Glutamatergic neuron (in vitro differentiated cells): ENCODE data around the gene TMEM54. TPM values are rescaled to one million over a fixed set of nuclear protein-coding genes. Genes with fewer than 3 reads are reported as not detected.
"Not testable (repeated sequence)": the region's sequence is repeated elsewhere in the genome, so short reads cannot be mapped to it uniquely, and the experiment has no call there.

Source experiments
- DNase-seq: peaks from one replicate; pipeline ENCODE4 v3.0.0; 2022
- H3K27ac Mint-ChIP-seq: one replicate; pipeline ENCODE4 v1.8.0; 2020; ENCODE audit warnings: mild to moderate bottlenecking, mixed read lengths, inconsistent platforms; ENCODE audit not compliant: unreplicated experiment
- H3K27me3 Mint-ChIP-seq: one replicate; pipeline ENCODE4 v1.8.0; 2020; ENCODE audit warnings: mild to moderate bottlenecking, moderate library complexity, mixed read lengths, inconsistent platforms; ENCODE audit not compliant: unreplicated experiment
- H3K36me3 Mint-ChIP-seq: one replicate; pipeline ENCODE4 v1.8.0; 2020; ENCODE audit warnings: mild to moderate bottlenecking, mixed read lengths, inconsistent platforms; ENCODE audit not compliant: unreplicated experiment
- H3K4me1 Mint-ChIP-seq: one replicate; pipeline ENCODE4 v1.8.0; 2020; ENCODE audit warnings: mild to moderate bottlenecking, low read depth, mixed read lengths, inconsistent platforms; ENCODE audit not compliant: unreplicated experiment
- H3K4me3 Mint-ChIP-seq: one replicate; pipeline ENCODE4 v1.8.0; 2020; ENCODE audit warnings: mild to moderate bottlenecking, mixed read lengths, inconsistent platforms; ENCODE audit not compliant: unreplicated experiment
- H3K9me3 Mint-ChIP-seq: one replicate; pipeline ENCODE4 v1.8.0; 2020; ENCODE audit warnings: mild to moderate bottlenecking, moderate library complexity, mixed read lengths, inconsistent platforms; ENCODE audit not compliant: unreplicated experiment
- CTCF ChIP-seq: fragments of 200-600 bp; sonication (generic); IDR thresholded peaks from one replicate; pipeline ENCODE4 v1.5.0; 2021; ENCODE audit not compliant: partially characterized antibody, unreplicated experiment
- total RNA-seq: library from RNA; stranded (reverse); fragmentation: NEBNext Ultra II Directional; extraction: Animal tissue kit (Norgen Biotek cat#: 25700); gene quantifications from one replicate; pipeline ENCODE4 v1.2.1, GENCODE V29; 2021; ENCODE audit not compliant: unreplicated experiment

The TMEM54 gene
- total RNA-seq, 1 donor from 2014 or later, result 9.9 TPM

DNA sequence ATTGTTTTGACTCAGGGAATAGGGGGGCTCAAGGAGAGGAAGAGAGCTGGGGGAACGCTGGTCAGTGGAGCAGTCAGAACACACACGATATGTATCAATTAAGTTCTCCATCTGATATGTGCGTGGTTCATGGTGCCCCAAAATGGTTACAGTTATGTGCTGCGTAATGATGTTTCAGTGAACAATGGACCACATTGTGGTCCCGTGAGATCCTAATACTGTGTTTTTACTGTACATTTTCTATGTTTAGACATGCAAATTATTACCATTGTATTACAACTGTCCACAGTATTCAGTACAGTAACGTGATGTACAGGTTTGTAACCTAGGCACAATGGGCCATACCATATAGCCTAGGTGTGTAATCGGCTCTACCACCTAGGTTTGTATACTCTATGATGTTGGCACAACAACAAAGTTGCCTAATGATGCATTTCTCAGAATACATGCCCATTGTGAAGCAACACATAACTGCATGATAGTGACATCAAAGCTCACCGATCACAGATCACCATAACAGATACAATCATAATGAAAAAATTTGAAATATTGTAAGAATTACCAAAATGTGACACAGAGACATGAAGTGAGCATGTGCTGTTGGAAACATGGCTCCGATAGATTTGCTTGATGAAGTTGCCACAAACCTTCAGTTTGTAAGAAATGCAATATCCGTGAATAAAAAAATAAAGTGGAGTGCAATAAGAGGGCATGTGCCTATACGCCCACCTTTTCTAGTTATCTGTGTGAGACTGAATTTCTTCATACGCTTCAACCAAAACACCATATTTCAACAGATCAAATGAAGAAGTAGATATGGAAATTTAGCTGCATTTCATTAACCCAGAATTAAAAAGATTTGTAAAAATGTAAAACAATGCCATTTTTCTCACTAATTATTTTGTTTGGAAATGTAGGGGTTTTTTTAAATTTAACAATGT is 14.8 kb upstream of the TMEM54 start:
- H3K36me3 Mint-ChIP-seq, result peaks cover 4% of the 10 kb centered on the region
- no peak for DNase-seq
- H3K4me3 Mint-ChIP-seq, result no peak overlapping the region
- no peaks in the 10 kb centered on the region for H3K4me1 Mint-ChIP-seq
- no peak overlapping the region for H3K27ac Mint-ChIP-seq
- no peak for TF ChIP-seq CTCF
- peaks cover 2% of the 10 kb centered on the region for H3K27me3 Mint-ChIP-seq
- H3K9me3 Mint-ChIP-seq, result no peaks in the 10 kb centered on the region

GRCh38 chr1:32910319-32910718 is 9.1 kb upstream of the TMEM54 start:
- Mint-ChIP-seq H3K27me3 (no peaks in the 10 kb centered on the region), H3K4me3 (no peak overlapping the region), H3K9me3 (no peaks in the 10 kb centered on the region), H3K27ac (no peak overlapping the region), H3K36me3 (peaks cover 4% of the 10 kb centered on the region), H3K4me1 (no peaks in the 10 kb centered on the region)
- no peak for TF ChIP-seq CTCF
- DNase-seq, result no peak

GRCh38 chr1:32907435-32907834 is 6.2 kb upstream of the TMEM54 start:
- Mint-ChIP-seq H3K27ac (no peak overlapping the region), H3K4me1 (peaks cover 2% of the 10 kb centered on the region), H3K9me3 (peaks cover 2% of the 10 kb centered on the region), H3K4me3 (no peak overlapping the region), H3K27me3 (peaks cover 5% of the 10 kb centered on the region), H3K36me3 (no peaks in the 10 kb centered on the region)
- DNase-seq, result no peak
- TF ChIP-seq CTCF, result no peak

GRCh38 chr1:32906654-32907053 is 5.5 kb upstream of the TMEM54 start:
- no peak overlapping the region for H3K27ac Mint-ChIP-seq
- no peak for DNase-seq
- peaks cover 9% of the 10 kb centered on the region for H3K27me3 Mint-ChIP-seq
- no peak for TF ChIP-seq CTCF
- no peaks in the 10 kb centered on the region for H3K36me3 Mint-ChIP-seq
- H3K4me1 Mint-ChIP-seq, result peaks cover 2% of the 10 kb centered on the region
- H3K9me3 Mint-ChIP-seq, result peaks cover 2% of the 10 kb centered on the region
- no peak overlapping the region for H3K4me3 Mint-ChIP-seq

DNA sequence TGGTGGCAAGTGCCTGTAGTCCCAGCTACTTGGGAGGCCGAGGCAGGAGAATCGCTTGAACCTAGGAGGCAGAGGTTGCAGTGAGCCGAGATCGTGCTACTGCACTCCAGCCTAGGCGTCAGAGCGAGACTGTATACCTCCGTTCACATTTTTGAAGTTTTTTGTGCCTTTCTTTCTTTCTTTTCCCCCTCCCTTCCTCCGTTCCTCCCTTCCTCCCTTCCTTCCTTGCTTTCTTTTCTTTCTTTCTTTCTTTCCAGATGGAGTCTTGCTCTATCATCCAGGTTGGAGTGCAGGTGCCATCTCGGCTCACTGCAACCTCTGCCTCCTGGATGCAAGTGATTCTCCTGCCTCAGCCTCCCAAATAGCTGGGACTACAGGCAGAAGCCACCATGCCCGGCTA is 4.4 kb upstream of the TMEM54 start:
- H3K27ac Mint-ChIP-seq, H3K9me3 Mint-ChIP-seq, H3K4me3 Mint-ChIP-seq, H3K36me3 Mint-ChIP-seq, DNase-seq, H3K4me1 Mint-ChIP-seq: not testable (repeated sequence)
- H3K27me3 Mint-ChIP-seq, result peaks cover 10% of the 10 kb centered on the region
